IMR-90 (cell line): ENCODE measurements around the gene SAG. TPM values are rescaled to one million over a fixed set of nuclear protein-coding genes. Genes with fewer than 3 reads are reported as not detected.

Source experiments
- ATAC-seq: fragments of 200-7000 bp; cut with Tn5 transposase; 2 replicates; pipeline ENCODE4 v1.9.1; 2020; ENCODE audit warnings: low read depth, mild to moderate bottlenecking, moderate library complexity
- BruUV-seq: library from RNA; stranded (reverse); fragments of 400-500 nt; replicated peaks from 2 replicates; lab custom pipeline; 2021; lab: Mats Ljungman, UMichigan
- CTCF ChIA-PET: fragments of 300-600 bp; formaldehyde crosslinking; extraction: SDS; loops from one replicate; lab custom pipeline; 2021; ENCODE audit warnings: antibody characterized with exemption; lab: Yijun Ruan, JAX
- POLR2A ChIA-PET: fragments of 300-600 bp; sonication (Branson Sonifier 250); formaldehyde crosslinking; loops from one replicate; lab custom pipeline; 2022; ENCODE audit warnings: antibody characterized with exemption; ENCODE audit not compliant: unreplicated experiment; lab: Charles Lee
- DNase-seq: peaks from one replicate; pipeline ENCODE4 v3.0.0; 2013
- H2AFZ ChIP-seq: replicated peaks from 2 replicates; pipeline ENCODE3; 2013; ENCODE audit warnings: low read length, mild to moderate bottlenecking; ENCODE audit not compliant: poor library complexity
- H2AK5ac ChIP-seq: 2 replicates; pipeline ENCODE4 v1.6.1; 2013; ENCODE audit warnings: low read depth, low read length, inconsistent platforms
- H2AK9ac ChIP-seq: replicated peaks from 2 replicates; pipeline ENCODE3; 2013; ENCODE audit warnings: mild to moderate bottlenecking, low read depth, low read length, moderate library complexity; ENCODE audit not compliant: poor library complexity
- H2BK120ac ChIP-seq: 2 replicates; pipeline ENCODE4 v1.6.1; 2013; ENCODE audit warnings: low read depth, low read length, inconsistent platforms
- H2BK15ac ChIP-seq: 3 replicates; pipeline ENCODE4 v1.6.1; 2013; ENCODE audit warnings: low read depth, low read length, inconsistent platforms
- H2BK20ac ChIP-seq: 2 replicates; pipeline ENCODE4 v1.6.1; 2013; ENCODE audit warnings: low read depth, mild to moderate bottlenecking, inconsistent platforms, low read length, moderate library complexity
- H2BK5ac ChIP-seq: 2 replicates; pipeline ENCODE4 v1.6.1; 2013; ENCODE audit warnings: mild to moderate bottlenecking, low read depth, low read length, inconsistent platforms; ENCODE audit not compliant: poor library complexity, severe bottlenecking
- H3K14ac ChIP-seq: replicated peaks from 2 replicates; pipeline ENCODE4 v1.6.1; 2013; ENCODE audit warnings: low read depth, low read length, inconsistent platforms
- H3K18ac ChIP-seq: 2 replicates; pipeline ENCODE4 v1.6.1; 2013; ENCODE audit warnings: low read depth, low read length, control low read depth
- H3K23ac ChIP-seq: 2 replicates; pipeline ENCODE4 v1.6.1; 2013; ENCODE audit warnings: low read depth, low read length, inconsistent platforms
- H3K27ac ChIP-seq: 2 replicates; pipeline ENCODE4 v1.5.1; 2013; ENCODE audit warnings: mild to moderate bottlenecking, control low read depth, low read length; ENCODE audit not compliant: insufficient read depth
- H3K27me3 ChIP-seq: 2 replicates; pipeline ENCODE4 v1.6.1; 2013; ENCODE audit warnings: low read length; ENCODE audit not compliant: control insufficient read depth, insufficient read depth
- H3K36me3 ChIP-seq: 2 replicates; pipeline ENCODE4 v1.6.1; 2013; ENCODE audit warnings: low read length, mixed read lengths; ENCODE audit not compliant: control insufficient read depth, insufficient read depth
- H3K4ac ChIP-seq: 2 replicates; pipeline ENCODE4 v1.6.1; 2013; ENCODE audit warnings: low read depth, low read length, inconsistent platforms
- H3K4me1 ChIP-seq: 2 replicates; pipeline ENCODE4 v1.6.1; 2013; ENCODE audit warnings: low read length, mixed read lengths; ENCODE audit not compliant: control insufficient read depth, insufficient read depth
- H3K4me2 ChIP-seq: 2 replicates; pipeline ENCODE4 v1.6.1; 2013; ENCODE audit warnings: low read depth, mild to moderate bottlenecking, control low read depth, low read length, moderate library complexity
- H3K4me3 ChIP-seq: 2 replicates; pipeline ENCODE4 v1.5.1; 2013; ENCODE audit warnings: low read depth, mild to moderate bottlenecking, control low read depth, low read length, moderate library complexity; ENCODE audit not compliant: insufficient read depth
- H3K56ac ChIP-seq: 2 replicates; pipeline ENCODE4 v1.6.1; 2013; ENCODE audit warnings: low read length, inconsistent platforms; ENCODE audit not compliant: insufficient read depth; ENCODE audit errors: extremely low read depth
- H3K79me1 ChIP-seq, 2 experiments: 2 replicates each; pipeline ENCODE4 v1.6.1; 2013; ENCODE audit warnings: low read length in 2 of 2, inconsistent platforms in 1 of 2, low read depth in 1 of 2
- H3K9ac ChIP-seq: 2 replicates; pipeline ENCODE4 v1.6.1; 2013; ENCODE audit warnings: low read depth, low read length, control low read depth
- H3K9me1 ChIP-seq: 2 replicates; pipeline ENCODE4 v1.6.1; 2013; ENCODE audit warnings: low read length, inconsistent platforms; ENCODE audit not compliant: insufficient read depth
- H3K9me3 ChIP-seq: 2 replicates; pipeline ENCODE4 v1.6.1; 2013; ENCODE audit warnings: low read length; ENCODE audit not compliant: control insufficient read depth, insufficient read depth
- H4K20me1 ChIP-seq: 2 replicates; pipeline ENCODE4 v1.6.1; 2013; ENCODE audit warnings: low read length, inconsistent platforms; ENCODE audit not compliant: insufficient read depth
- H4K5ac ChIP-seq: 2 replicates; pipeline ENCODE4 v1.6.1; 2013; ENCODE audit warnings: mild to moderate bottlenecking, low read depth, low read length, control low read depth
- H4K8ac ChIP-seq, 2 experiments: 2 replicates each; pipeline ENCODE4 v1.6.1; 2013; ENCODE audit warnings: low read depth in 2 of 2, low read length in 2 of 2, control low read depth in 1 of 2, inconsistent platforms in 1 of 2
- H4K91ac ChIP-seq: 2 replicates; pipeline ENCODE4 v1.6.1; 2013; ENCODE audit warnings: low read depth, low read length, inconsistent platforms; ENCODE audit not compliant: insufficient read depth
- CEBPB ChIP-seq: IDR thresholded peaks from 2 replicates; pipeline ENCODE4 v1.6.1; 2012; ENCODE audit warnings: low read depth, low read length, improper control_type of control experiment
- FOS ChIP-seq: fragments of 150-350 bp; IDR thresholded peaks from 2 replicates; pipeline ENCODE4 v1.6.1; 2016; ENCODE audit warnings: low read depth, low read length
- MAZ ChIP-seq: IDR thresholded peaks from 2 replicates; pipeline ENCODE4 v1.6.1; 2012; ENCODE audit warnings: low read depth, mild to moderate bottlenecking, low read length, improper control_type of control experiment, moderate library complexity, borderline replicate concordance
- MXI1 ChIP-seq: IDR thresholded peaks from 2 replicates; pipeline ENCODE4 v1.6.1; 2012; ENCODE audit warnings: low read depth, mild to moderate bottlenecking, low read length, moderate library complexity, borderline replicate concordance
- POLR2A ChIP-seq: IDR thresholded peaks from 2 replicates; pipeline ENCODE4 v1.6.1; 2012; ENCODE audit warnings: mild to moderate bottlenecking, low read depth, low read length
- RAD21 ChIP-seq: IDR thresholded peaks from 2 replicates; pipeline ENCODE4 v1.6.1; 2012; ENCODE audit warnings: low read length, improper control_type of control experiment
- SMC3 ChIP-seq: fragments of 150-350 bp; IDR thresholded peaks from 2 replicates; pipeline ENCODE4 v1.6.1; 2016; ENCODE audit warnings: low read depth, mild to moderate bottlenecking, antibody characterized with exemption, low read length, moderate library complexity
- WGBS, 2 experiments: methylation state at CpG; one replicate each; pipeline versions ENCODE4 v1.1.5 to v1.1.7; 2013; ENCODE audit warnings: missing lambda C conversion rate in 2 of 2; ENCODE audit not compliant: insufficient read length in 1 of 2; ENCODE audit errors: extremely low coverage in 2 of 2; 5-methylcytosine and 5-hydroxymethylcytosine counted together
- dilution Hi-C: fragments of 300-500 bp; cut with HindIII; formaldehyde crosslinking; loops from one replicate; pipeline ENCODE4 v1.14.3; 2018; ENCODE audit warnings: low sequenced_read_pairs; ENCODE audit not compliant: unreplicated experiment
- in situ Hi-C: fragments of 300-500 bp; cut with MboI; formaldehyde crosslinking; loops from 3 replicates; pipeline ENCODE4 v1.14.3; 2019; ENCODE audit warnings: low sequenced_read_pairs, inconsistent platforms, mixed read lengths
- intact Hi-C: fragments of 100-400 bp; cut with micrococcal nuclease; formaldehyde crosslinking; loops from 2 replicates; pipeline ENCODE4 v1.10.0; 2022
- polyA plus RNA-seq, 3 experiments: library from polyadenylated mRNA; depleted of rRNA; stranded (reverse); fragments of >200 nt; gene quantifications; 2 replicates each; pipeline ENCODE4 v1.2.3, GENCODE V29; 2012; ENCODE audit warnings: low replicate concordance in 1 of 3
- total RNA-seq: library from RNA; depleted of rRNA; stranded (reverse); fragments of >200 nt; gene quantifications from 2 replicates; pipeline ENCODE4 v1.2.3, GENCODE V29; 2012

Gene SAG
- total and polyA plus RNA-seq, 2 of the 4 experiments (the other 2 are of a cell fraction) = not detected

GRCh38 chr2:233287871-233288270, 19.7 kb upstream of the SAG start:
- no peak overlapping the region for H4K5ac ChIP-seq
- peaks cover 48% of the 10 kb centered on the region for H3K36me3 ChIP-seq
- peaks cover 6% of the 10 kb centered on the region; the same call in 1 of the 2 replicates for H3K4me1 ChIP-seq
- peaks cover 13% of the 10 kb centered on the region; the same call in 1 of the 2 replicates for H3K9me1 ChIP-seq
- dilution Hi-C loops (no loop called here), intact Hi-C loops (no loop called here), in situ Hi-C loops (loop anchor here (10.0 kb wide), 1 partner anchor 157 kb away; no protein-coding TSS in a partner anchor)
- no peak for ATAC-seq
- DNase-seq = no peak
- no peak overlapping the region for H4K8ac ChIP-seq
- no peak overlapping the region for H3K27ac ChIP-seq
- H2AK9ac ChIP-seq = no peak overlapping the region
- H3K4me3 ChIP-seq = no peak overlapping the region
- H3K9me3 ChIP-seq = no peaks in the 10 kb centered on the region
- H2AK5ac ChIP-seq = no peak overlapping the region
- no peak overlapping the region for H3K18ac ChIP-seq
- ChIA-PET CTCF (no interaction called here), POLR2A (no interaction called here)
- no peak overlapping the region for H4K91ac ChIP-seq
- H2BK15ac ChIP-seq = no peak overlapping the region
- H2BK5ac ChIP-seq = no peak overlapping the region
- TF ChIP-seq POLR2A (no peak), MAZ (no peak), SMC3 (no peak), FOS (no peak), RAD21 (no peak), MXI1 (no peak), CEBPB (no peak)
- no peak overlapping the region for H3K56ac ChIP-seq
- no peak overlapping the region for H3K4ac ChIP-seq
- peaks cover 5% of the 10 kb centered on the region; the same call in 1 of the 2 replicates for H4K20me1 ChIP-seq
- H3K4me2 ChIP-seq = no peak overlapping the region
- H3K14ac ChIP-seq = no peak overlapping the region
- no TSS peak for BruUV-seq
- H2AFZ ChIP-seq = no peak overlapping the region
- no peak overlapping the region for H3K23ac ChIP-seq
- H3K27me3 ChIP-seq = no peaks in the 10 kb centered on the region
- no peak overlapping the region for H2BK120ac ChIP-seq
- no CpG with 5 or more reads among the region's 6 CpGs for WGBS, 2 experiments
- no peak overlapping the region for H2BK20ac ChIP-seq
- H3K9ac ChIP-seq = no peak overlapping the region
- H3K79me1 ChIP-seq = peaks cover 6 to 10% of the 10 kb centered on the region in 2 experiments; a peak in 2 of 4 replicates
